ENCODE data around the gene CD200R1. TPM values are rescaled to one million over a fixed set of nuclear protein-coding genes. Genes with fewer than 3 reads are reported as not detected.

CD200R1 gene
- total and polyA plus RNA-seq, 2 experiments from 2014 or later: 0.36 TPM; not detected in 1

DNA sequence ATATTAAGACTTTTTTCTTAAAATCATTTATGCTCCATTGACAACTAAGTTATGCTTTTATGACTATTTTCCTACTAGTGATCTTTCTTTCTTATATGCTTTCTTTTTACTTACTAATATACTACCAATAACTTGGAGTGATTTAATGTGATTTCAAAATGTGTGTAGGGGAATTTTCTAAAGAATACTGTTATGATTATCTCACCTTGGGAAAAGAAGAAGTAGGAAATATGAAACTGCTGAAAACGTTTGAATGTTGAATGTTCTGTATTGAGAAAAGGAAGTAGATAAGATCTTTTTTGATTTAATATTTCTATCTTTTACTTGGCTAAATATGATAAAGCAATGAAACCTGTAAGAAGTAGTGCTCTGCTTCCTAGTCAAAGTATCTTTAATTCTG is 7.8 kb upstream of the CD200R1 start:
- H3K9me3 ChIP-seq (ENCODE audit: low read depth): no peaks in the 10 kb centered on the region
- no peaks in the 10 kb centered on the region for H3K36me3 ChIP-seq
- H3K4me3 ChIP-seq: no peak overlapping the region
- no peak overlapping the region for H3K27ac ChIP-seq
- no peaks in the 10 kb centered on the region for H3K4me1 ChIP-seq (ENCODE audit: low read depth)
- H3K27me3 ChIP-seq: peaks cover 3% of the 10 kb centered on the region
- no peak for DNase-seq (ENCODE audit: low read depth in 1 of 2, low spot score in 1 of 2)
- TF ChIP-seq, protein P1, sequence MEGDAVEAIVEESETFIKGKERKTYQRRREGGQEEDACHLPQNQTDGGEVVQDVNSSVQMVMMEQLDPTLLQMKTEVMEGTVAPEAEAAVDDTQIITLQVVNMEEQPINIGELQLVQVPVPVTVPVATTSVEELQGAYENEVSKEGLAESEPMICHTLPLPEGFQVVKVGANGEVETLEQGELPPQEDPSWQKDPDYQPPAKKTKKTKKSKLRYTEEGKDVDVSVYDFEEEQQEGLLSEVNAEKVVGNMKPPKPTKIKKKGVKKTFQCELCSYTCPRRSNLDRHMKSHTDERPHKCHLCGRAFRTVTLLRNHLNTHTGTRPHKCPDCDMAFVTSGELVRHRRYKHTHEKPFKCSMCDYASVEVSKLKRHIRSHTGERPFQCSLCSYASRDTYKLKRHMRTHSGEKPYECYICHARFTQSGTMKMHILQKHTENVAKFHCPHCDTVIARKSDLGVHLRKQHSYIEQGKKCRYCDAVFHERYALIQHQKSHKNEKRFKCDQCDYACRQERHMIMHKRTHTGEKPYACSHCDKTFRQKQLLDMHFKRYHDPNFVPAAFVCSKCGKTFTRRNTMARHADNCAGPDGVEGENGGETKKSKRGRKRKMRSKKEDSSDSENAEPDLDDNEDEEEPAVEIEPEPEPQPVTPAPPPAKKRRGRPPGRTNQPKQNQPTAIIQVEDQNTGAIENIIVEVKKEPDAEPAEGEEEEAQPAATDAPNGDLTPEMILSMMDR (IDR thresholded peaks at IDR 0.05; ENCODE audit: low read depth, low read length): no peak

DNA sequence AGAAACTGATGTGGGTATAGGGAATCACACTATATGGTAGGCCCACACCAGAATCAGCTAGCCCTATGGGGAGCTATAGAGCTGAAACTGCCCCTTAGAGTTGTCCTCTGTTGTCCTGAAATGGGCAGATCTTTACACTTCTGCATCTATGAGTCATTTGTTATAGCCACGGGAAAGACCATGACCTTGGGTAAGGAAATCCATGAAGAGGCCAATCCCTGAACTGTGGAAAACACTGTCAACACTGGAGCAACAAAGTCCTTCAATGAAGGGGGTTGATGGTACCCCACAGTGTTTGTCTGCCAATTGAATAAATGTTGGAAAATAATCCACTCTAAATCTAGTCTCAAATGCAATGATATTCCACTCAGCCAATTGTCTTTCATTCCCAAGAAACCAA is 5.2 kb upstream of the CD200R1 start:
- Histone ChIP-seq H3K4me3 (no peak overlapping the region), H3K9me3 (ENCODE audit: low read depth) (no peaks in the 10 kb centered on the region), H3K27me3 (no peaks in the 10 kb centered on the region), H3K36me3 (no peaks in the 10 kb centered on the region), H3K27ac (no peak overlapping the region), H3K4me1 (ENCODE audit: low read depth) (no peaks in the 10 kb centered on the region)
- DNase-seq (ENCODE audit: low read depth in 1 of 2, low spot score in 1 of 2): no peak
- TF ChIP-seq, protein P1 (IDR thresholded peaks at IDR 0.05; ENCODE audit: low read depth, low read length): no peak

DNA sequence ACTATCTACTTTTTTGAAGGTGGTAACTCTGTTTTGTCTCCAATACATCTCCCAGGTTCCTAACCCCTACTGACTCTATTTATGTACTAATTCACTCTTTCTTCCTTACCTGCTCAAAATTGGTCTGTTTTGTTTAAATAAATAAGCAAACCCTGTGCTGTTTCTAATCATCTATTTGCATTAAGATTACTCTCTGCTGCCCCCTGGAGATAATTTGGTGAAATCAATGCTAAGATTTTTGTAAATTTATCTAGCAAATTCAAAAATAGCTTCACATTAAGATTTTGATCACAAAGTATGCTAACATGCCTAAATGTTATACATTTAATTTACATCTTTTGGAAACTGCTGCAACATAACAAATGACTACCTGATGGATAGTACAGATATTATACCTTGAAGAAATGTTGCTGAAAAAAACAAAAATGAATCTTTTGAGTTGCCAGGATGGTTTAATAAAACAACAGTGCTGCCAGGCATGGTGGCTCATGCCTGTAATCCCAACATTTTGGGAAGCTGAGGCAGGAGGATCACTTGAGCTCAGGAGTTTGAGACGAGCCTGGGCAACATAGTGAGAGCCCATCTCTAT is 4.4 kb upstream of the CD200R1 start:
- Histone ChIP-seq H3K4me3 (no peak overlapping the region), H3K27me3 (no peaks in the 10 kb centered on the region), H3K9me3 (ENCODE audit: low read depth) (no peaks in the 10 kb centered on the region), H3K4me1 (ENCODE audit: low read depth) (no peaks in the 10 kb centered on the region), H3K27ac (no peak overlapping the region), H3K36me3 (no peaks in the 10 kb centered on the region)
- peak; percentile 62 for DNase-seq (ENCODE audit: low read depth in 1 of 2, low spot score in 1 of 2)
- TF ChIP-seq, protein P1 (IDR thresholded peaks at IDR 0.05; ENCODE audit: low read depth, low read length): peak; percentile 60

DNA sequence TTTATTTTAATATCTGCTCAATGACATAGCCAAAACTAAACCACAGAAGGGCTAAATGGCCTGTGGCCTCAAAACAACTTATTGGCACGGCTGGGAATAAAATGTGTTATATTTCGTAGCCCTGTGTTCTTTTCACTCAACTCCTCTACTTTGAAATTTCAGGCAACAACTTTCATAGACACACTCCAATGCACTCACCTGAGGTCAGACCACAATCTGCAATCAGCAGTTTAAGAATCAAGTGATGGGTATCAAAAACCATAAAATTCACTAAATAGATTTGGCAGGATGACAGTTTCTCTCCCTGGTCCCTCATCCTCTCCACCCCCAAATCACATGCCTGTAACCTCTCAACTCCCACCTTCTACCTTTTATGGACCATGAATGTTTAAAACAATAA is 2.0 kb upstream of the CD200R1 start:
- Histone ChIP-seq H3K9me3 (ENCODE audit: low read depth) (no peaks in the 10 kb centered on the region), H3K27ac (no peak overlapping the region), H3K4me1 (ENCODE audit: low read depth) (no peaks in the 10 kb centered on the region), H3K4me3 (no peak overlapping the region), H3K27me3 (no peaks in the 10 kb centered on the region), H3K36me3 (no peaks in the 10 kb centered on the region)
- TF ChIP-seq, protein P1 (IDR thresholded peaks at IDR 0.05; ENCODE audit: low read depth, low read length): no peak
- no peak for DNase-seq (ENCODE audit: low read depth in 1 of 2, low spot score in 1 of 2)

DNA sequence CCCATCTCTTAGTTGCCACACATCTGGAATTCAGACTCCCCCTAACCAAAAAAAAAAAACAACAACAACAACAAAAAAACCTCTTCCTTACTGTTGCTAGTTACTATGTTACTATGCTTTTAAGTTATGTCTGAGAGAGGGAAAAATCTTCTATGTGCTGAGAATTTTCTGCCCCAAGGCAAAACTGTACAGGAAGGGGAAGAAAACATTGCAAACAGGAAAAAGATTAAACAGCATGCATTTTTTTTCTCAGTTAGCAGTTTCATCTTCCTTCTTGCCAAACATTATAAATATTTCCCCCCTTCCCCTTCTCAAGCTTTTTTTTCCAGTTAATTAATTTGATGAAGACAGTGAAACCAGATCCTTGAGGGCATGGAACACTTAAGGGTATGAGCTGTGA is 1.1 kb upstream of the CD200R1 start:
- Histone ChIP-seq H3K27ac (no peak overlapping the region), H3K9me3 (ENCODE audit: low read depth) (no peaks in the 10 kb centered on the region), H3K4me1 (ENCODE audit: low read depth) (no peaks in the 10 kb centered on the region), H3K36me3 (no peaks in the 10 kb centered on the region), H3K27me3 (no peaks in the 10 kb centered on the region), H3K4me3 (no peak overlapping the region)
- DNase-seq (ENCODE audit: low read depth in 1 of 2, low spot score in 1 of 2): no peak
- TF ChIP-seq, protein P1 (IDR thresholded peaks at IDR 0.05; ENCODE audit: low read depth, low read length): no peak

DNA sequence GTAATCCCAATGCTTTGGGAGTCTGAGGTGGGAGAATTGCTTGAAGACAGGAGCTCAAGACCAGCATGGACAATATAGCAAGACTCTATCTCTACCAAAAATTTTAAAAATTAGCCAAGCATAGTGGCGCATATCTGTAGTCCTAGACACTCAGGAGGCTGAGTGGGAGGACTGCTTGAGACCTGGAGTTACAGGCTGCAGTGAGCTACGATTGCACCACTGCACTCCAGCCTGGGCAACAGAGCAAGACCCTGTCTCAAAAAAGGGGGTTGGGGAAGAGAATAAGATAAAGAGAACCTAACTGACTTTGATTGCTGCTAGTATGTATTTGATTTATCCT is 755 bp downstream of the CD200R1 start:
- Histone ChIP-seq H3K36me3 (no peaks in the 10 kb centered on the region), H3K4me3 (no peak overlapping the region), H3K27ac (no peak overlapping the region), H3K27me3 (no peaks in the 10 kb centered on the region), H3K9me3 (ENCODE audit: low read depth) (no peaks in the 10 kb centered on the region), H3K4me1 (ENCODE audit: low read depth) (no peaks in the 10 kb centered on the region)
- TF ChIP-seq, protein P1 (IDR thresholded peaks at IDR 0.05; ENCODE audit: low read depth, low read length): no peak
- DNase-seq (ENCODE audit: low read depth in 1 of 2, low spot score in 1 of 2): no peak
